ENCODE results near the gene PXDC1. TPM values are rescaled to one million over a fixed set of nuclear protein-coding genes. Genes with fewer than 3 reads are reported as not detected.
A peak's percentile ranks its signal among the peaks of the same experiment; 100 is the strongest.

Gene PXDC1
- polyA plus RNA-seq, 1 donor from 2014 or later = 3.9 TPM

DNA sequence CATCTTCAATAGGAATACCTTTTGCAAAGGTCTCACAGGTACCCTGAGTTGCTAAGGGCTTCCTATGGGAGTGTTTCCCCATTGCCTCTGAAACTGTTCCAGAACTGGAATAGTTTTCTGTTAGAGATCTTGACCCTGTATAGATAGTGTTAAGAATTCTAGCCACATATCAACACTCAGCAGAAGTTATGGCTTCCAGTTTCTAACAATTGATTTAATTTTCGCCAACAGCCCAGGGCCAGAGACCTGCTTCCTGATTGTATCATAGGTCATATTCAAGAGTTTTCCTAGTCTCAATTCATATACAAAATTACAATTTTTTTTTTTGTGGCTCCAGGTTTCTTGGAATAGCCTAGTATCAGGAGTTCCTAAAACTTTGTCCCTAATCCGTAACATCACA lies 61.0 kb downstream of the PXDC1 start:
- no peak overlapping the region for H3K4me3 ChIP-seq (ENCODE audit: low read length)
- H3K27ac ChIP-seq (ENCODE audit: low read length) = no peak overlapping the region
- H3K9me3 ChIP-seq (ENCODE audit: low read length) = no peaks in the 10 kb centered on the region
- H3F3A ChIP-seq (ENCODE audit: insufficient read depth, low read length, poor library complexity, severe bottlenecking) = no peaks in the 10 kb centered on the region
- no peak for TF ChIP-seq EP300 (conservative IDR thresholded peaks at IDR 0.05; ENCODE audit: poor library complexity, severe bottlenecking)
- no peak overlapping the region for H2AFZ ChIP-seq (ENCODE audit: low read depth, low read length)
- no peaks in the 10 kb centered on the region for H3K27me3 ChIP-seq (ENCODE audit: insufficient read depth, low read depth, low read length)
- H4K20me1 ChIP-seq (ENCODE audit: insufficient read depth) = no peaks in the 10 kb centered on the region
- no peak overlapping the region for H3K4me2 ChIP-seq (ENCODE audit: low read length)
- H3K9ac ChIP-seq (ENCODE audit: low read length) = no peak overlapping the region
- H3K36me3 ChIP-seq (ENCODE audit: insufficient read depth, low read length) = no peaks in the 10 kb centered on the region
- no peaks in the 10 kb centered on the region for H3K9me2 ChIP-seq (ENCODE audit: insufficient read depth, low read length)
- no peaks in the 10 kb centered on the region for H3K79me2 ChIP-seq (replicated peaks; ENCODE audit: insufficient read depth, low read length)

GRCh38 chr6:3687847-3688246 lies 63.7 kb downstream of the PXDC1 start:
- Histone ChIP-seq H3K9me3 (ENCODE audit: low read length) (no peaks in the 10 kb centered on the region), H3K4me2 (ENCODE audit: low read length) (peak overlapping the region; percentile 29), H4K20me1 (ENCODE audit: insufficient read depth) (no peaks in the 10 kb centered on the region), H3K27me3 (ENCODE audit: insufficient read depth, low read depth, low read length) (no peaks in the 10 kb centered on the region), H3K9me2 (ENCODE audit: insufficient read depth, low read length) (no peaks in the 10 kb centered on the region), H3F3A (ENCODE audit: insufficient read depth, low read length, poor library complexity, severe bottlenecking) (no peaks in the 10 kb centered on the region), H2AFZ (ENCODE audit: low read depth, low read length) (peak overlapping the region; percentile 18), H3K9ac (ENCODE audit: low read length) (peak overlapping the region; percentile 10), H3K27ac (ENCODE audit: low read length) (peak overlapping the region; percentile 67), H3K36me3 (ENCODE audit: insufficient read depth, low read length) (no peaks in the 10 kb centered on the region), H3K4me3 (ENCODE audit: low read length) (peak overlapping the region; percentile 35), H3K79me2 (replicated peaks; ENCODE audit: insufficient read depth, low read length) (no peaks in the 10 kb centered on the region)
- TF ChIP-seq POLR2AphosphoS5 (IDR thresholded peaks at IDR 0.05) (no peak), TAF1 (IDR thresholded peaks at IDR 0.05; ENCODE audit: low read depth) (no peak), RAD21 (conservative IDR thresholded peaks at IDR 0.05) (peak; percentile 8), SMC3 (conservative IDR thresholded peaks at IDR 0.05; ENCODE audit: poor library complexity) (no peak), EP300 (conservative IDR thresholded peaks at IDR 0.05; ENCODE audit: poor library complexity, severe bottlenecking) (peak; percentile 53), MXI1 (conservative IDR thresholded peaks at IDR 0.05; ENCODE audit: poor library complexity, severe bottlenecking) (peak; percentile 50), EZH2 (IDR thresholded peaks at IDR 0.05; ENCODE audit: borderline replicate concordance, insufficient read depth, low read length, poor library complexity, severe bottlenecking) (no peak)
- TF ChIP-seq, protein P1, sequence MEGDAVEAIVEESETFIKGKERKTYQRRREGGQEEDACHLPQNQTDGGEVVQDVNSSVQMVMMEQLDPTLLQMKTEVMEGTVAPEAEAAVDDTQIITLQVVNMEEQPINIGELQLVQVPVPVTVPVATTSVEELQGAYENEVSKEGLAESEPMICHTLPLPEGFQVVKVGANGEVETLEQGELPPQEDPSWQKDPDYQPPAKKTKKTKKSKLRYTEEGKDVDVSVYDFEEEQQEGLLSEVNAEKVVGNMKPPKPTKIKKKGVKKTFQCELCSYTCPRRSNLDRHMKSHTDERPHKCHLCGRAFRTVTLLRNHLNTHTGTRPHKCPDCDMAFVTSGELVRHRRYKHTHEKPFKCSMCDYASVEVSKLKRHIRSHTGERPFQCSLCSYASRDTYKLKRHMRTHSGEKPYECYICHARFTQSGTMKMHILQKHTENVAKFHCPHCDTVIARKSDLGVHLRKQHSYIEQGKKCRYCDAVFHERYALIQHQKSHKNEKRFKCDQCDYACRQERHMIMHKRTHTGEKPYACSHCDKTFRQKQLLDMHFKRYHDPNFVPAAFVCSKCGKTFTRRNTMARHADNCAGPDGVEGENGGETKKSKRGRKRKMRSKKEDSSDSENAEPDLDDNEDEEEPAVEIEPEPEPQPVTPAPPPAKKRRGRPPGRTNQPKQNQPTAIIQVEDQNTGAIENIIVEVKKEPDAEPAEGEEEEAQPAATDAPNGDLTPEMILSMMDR (IDR thresholded peaks at IDR 0.05; ENCODE audit: poor library complexity, severe bottlenecking) = no peak
- TF ChIP-seq, protein P2, sequence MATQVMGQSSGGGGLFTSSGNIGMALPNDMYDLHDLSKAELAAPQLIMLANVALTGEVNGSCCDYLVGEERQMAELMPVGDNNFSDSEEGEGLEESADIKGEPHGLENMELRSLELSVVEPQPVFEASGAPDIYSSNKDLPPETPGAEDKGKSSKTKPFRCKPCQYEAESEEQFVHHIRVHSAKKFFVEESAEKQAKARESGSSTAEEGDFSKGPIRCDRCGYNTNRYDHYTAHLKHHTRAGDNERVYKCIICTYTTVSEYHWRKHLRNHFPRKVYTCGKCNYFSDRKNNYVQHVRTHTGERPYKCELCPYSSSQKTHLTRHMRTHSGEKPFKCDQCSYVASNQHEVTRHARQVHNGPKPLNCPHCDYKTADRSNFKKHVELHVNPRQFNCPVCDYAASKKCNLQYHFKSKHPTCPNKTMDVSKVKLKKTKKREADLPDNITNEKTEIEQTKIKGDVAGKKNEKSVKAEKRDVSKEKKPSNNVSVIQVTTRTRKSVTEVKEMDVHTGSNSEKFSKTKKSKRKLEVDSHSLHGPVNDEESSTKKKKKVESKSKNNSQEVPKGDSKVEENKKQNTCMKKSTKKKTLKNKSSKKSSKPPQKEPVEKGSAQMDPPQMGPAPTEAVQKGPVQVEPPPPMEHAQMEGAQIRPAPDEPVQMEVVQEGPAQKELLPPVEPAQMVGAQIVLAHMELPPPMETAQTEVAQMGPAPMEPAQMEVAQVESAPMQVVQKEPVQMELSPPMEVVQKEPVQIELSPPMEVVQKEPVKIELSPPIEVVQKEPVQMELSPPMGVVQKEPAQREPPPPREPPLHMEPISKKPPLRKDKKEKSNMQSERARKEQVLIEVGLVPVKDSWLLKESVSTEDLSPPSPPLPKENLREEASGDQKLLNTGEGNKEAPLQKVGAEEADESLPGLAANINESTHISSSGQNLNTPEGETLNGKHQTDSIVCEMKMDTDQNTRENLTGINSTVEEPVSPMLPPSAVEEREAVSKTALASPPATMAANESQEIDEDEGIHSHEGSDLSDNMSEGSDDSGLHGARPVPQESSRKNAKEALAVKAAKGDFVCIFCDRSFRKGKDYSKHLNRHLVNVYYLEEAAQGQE (IDR thresholded peaks at IDR 0.05; ENCODE audit: borderline replicate concordance) = no peak

DNA sequence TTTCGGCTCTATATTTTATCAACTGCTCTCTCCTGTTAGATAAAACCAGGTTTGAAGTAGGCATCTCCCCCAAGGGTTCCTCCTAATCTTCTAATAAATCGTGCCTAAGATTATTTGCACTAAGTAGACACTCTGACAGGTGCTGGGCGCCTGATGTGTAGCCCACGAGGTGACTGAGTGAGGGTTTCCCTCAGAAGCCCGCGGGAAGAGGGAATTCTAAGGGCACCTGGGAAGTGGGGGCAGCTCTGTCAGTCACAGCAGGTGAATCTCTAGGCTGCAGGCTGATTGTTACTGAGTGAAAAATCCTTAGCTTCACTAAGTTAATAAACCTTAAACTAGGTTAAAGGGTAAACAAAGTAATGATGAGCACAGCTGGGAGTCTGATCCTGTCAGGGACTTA lies 68.2 kb downstream of the PXDC1 start:
- H4K20me1 ChIP-seq (ENCODE audit: insufficient read depth) = no peaks in the 10 kb centered on the region
- H3K9ac ChIP-seq (ENCODE audit: low read length) = no peak overlapping the region
- no peak overlapping the region for H2AFZ ChIP-seq (ENCODE audit: low read depth, low read length)
- no peaks in the 10 kb centered on the region for H3K27me3 ChIP-seq (ENCODE audit: insufficient read depth, low read depth, low read length)
- H3K36me3 ChIP-seq (ENCODE audit: insufficient read depth, low read length) = no peaks in the 10 kb centered on the region
- no peaks in the 10 kb centered on the region for H3K79me2 ChIP-seq (replicated peaks; ENCODE audit: insufficient read depth, low read length)
- no peaks in the 10 kb centered on the region for H3K9me3 ChIP-seq (ENCODE audit: low read length)
- no peak overlapping the region for H3K4me2 ChIP-seq (ENCODE audit: low read length)
- no peak overlapping the region for H3K4me3 ChIP-seq (ENCODE audit: low read length)
- no peak for TF ChIP-seq EP300 (conservative IDR thresholded peaks at IDR 0.05; ENCODE audit: poor library complexity, severe bottlenecking)
- TF ChIP-seq SMC3 (conservative IDR thresholded peaks at IDR 0.05; ENCODE audit: poor library complexity) = no peak
- TF ChIP-seq RAD21 (conservative IDR thresholded peaks at IDR 0.05) = no peak
- no peak for TF ChIP-seq TAF1 (IDR thresholded peaks at IDR 0.05; ENCODE audit: low read depth)
- no peak for TF ChIP-seq MXI1 (conservative IDR thresholded peaks at IDR 0.05; ENCODE audit: poor library complexity, severe bottlenecking)
- no peak for TF ChIP-seq POLR2AphosphoS5 (IDR thresholded peaks at IDR 0.05)
- no peak for TF ChIP-seq EZH2 (IDR thresholded peaks at IDR 0.05; ENCODE audit: borderline replicate concordance, insufficient read depth, low read length, poor library complexity, severe bottlenecking)
- TF ChIP-seq, protein P1 (IDR thresholded peaks at IDR 0.05; ENCODE audit: poor library complexity, severe bottlenecking) = no peak
- TF ChIP-seq, protein P2 (IDR thresholded peaks at IDR 0.05; ENCODE audit: borderline replicate concordance) = no peak
- no peaks in the 10 kb centered on the region for H3F3A ChIP-seq (ENCODE audit: insufficient read depth, low read length, poor library complexity, severe bottlenecking)
- H3K9me2 ChIP-seq (ENCODE audit: insufficient read depth, low read length) = no peaks in the 10 kb centered on the region
- no peak overlapping the region for H3K27ac ChIP-seq (ENCODE audit: low read length)

All from neural cell (in vitro differentiated cells).